Kasumi-1 (cell line): Measurements from ENCODE around the gene C22orf39.

Experiments
- DNase-seq, 2 experiments: peaks; one replicate each; lab custom pipeline; 2025; lab: John Stamatoyannopoulos, UW

Gene C22orf39

GRCh38 chr22:19400881-19401280, 46.6 kb downstream of the C22orf39 start:
- no peak for DNase-seq

- no peak for DNase-seq
These were observed 48.9 kb downstream of the C22orf39 start for GRCh38 chr22:19398652-19399051.

- DNase-seq: no peak
These were observed 49.3 kb downstream of the C22orf39 start for GRCh38 chr22:19398206-19398605.

GRCh38 chr22:19397734-19398104, 49.8 kb downstream of the C22orf39 start:
- DNase-seq: no peak

GRCh38 chr22:19396934-19397733, 50.4 kb downstream of the C22orf39 start:
- DNase-seq: no peak

GRCh38 chr22:19396561-19396933, 51.0 kb downstream of the C22orf39 start:
- no peak for DNase-seq

GRCh38 chr22:19395276-19395675, 52.2 kb downstream of the C22orf39 start:
- no peak for DNase-seq

- no peak for DNase-seq
These were observed 53.0 kb downstream of the C22orf39 start for GRCh38 chr22:19394274-19395050.

- no peak for DNase-seq
These were observed 53.8 kb downstream of the C22orf39 start for GRCh38 chr22:19393704-19394103.
